B cell (primary cell): ENCODE data around the gene GORAB. TPM values are rescaled to one million over a fixed set of nuclear protein-coding genes. Genes with fewer than 3 reads are reported as not detected.

Source experiments
- ATAC-seq: fragments of 200-7000 bp; cut with Tn5 transposase; one replicate; pipeline ENCODE4 v1.10.0; 2021; ENCODE audit warnings: low read depth, mild to moderate bottlenecking, moderate number of reproducible peaks, moderate library complexity
- CTCF ChIA-PET: fragments of 350-600 bp; sonication (Branson Sonifier 250); formaldehyde crosslinking; loops from one replicate; lab custom pipeline; 2021; ENCODE audit warnings: antibody characterized with exemption, inconsistent platforms; lab: Charles Lee
- POLR2A ChIA-PET: fragments of 350-600 bp; sonication (Branson Sonifier 250); formaldehyde crosslinking; loops from one replicate; lab custom pipeline; 2021; ENCODE audit warnings: antibody characterized with exemption; lab: Charles Lee
- DNase-seq: peaks from one replicate; pipeline ENCODE4 v3.0.0; 2013
- H2AFZ ChIP-seq: 2 replicates; pipeline ENCODE4 v1.6.1; 2012; ENCODE audit warnings: mild to moderate bottlenecking, low read depth, low read length; ENCODE audit not compliant: insufficient read depth, poor library complexity, severe bottlenecking
- H3K27ac ChIP-seq, 2 donors: 1 replicate in 1 of 2; 2 replicates in 1 of 2; pipeline ENCODE4 v1.5.1; 2012 to 2013; ENCODE audit warnings: low read length in 2 of 2, mild to moderate bottlenecking in 2 of 2, moderate library complexity in 1 of 2
- H3K27me3 ChIP-seq, 4 experiments: fragments of 200-600 bp in 1 of 4; sonication (generic) in 1 of 4; replicated peaks in 1 of 4; 1 replicate in 2 of 4; 2 replicates in 2 of 4; pipeline versions ENCODE4 v1.6.1 to v1.7.0; 2013 to 2016; ENCODE audit warnings: low read length in 3 of 4, mild to moderate bottlenecking in 2 of 4, mixed read lengths in 1 of 4, moderate library complexity in 1 of 4; ENCODE audit not compliant: insufficient read depth in 4 of 4, control insufficient read depth in 3 of 4; ENCODE audit errors: control extremely low read depth in 1 of 4
- H3K36me3 ChIP-seq, 2 experiments: replicated peaks in 1 of 2; 1 replicate in 1 of 2; 2 replicates in 1 of 2; pipeline versions ENCODE4 v1.6.1 to v1.7.1; 2013; ENCODE audit warnings: low read length in 1 of 2; ENCODE audit not compliant: insufficient read depth in 2 of 2, control insufficient read depth in 1 of 2; ENCODE audit errors: control extremely low read depth in 1 of 2, extremely low read depth in 1 of 2
- H3K4me1 ChIP-seq, 2 donors: fragments of 200-600 bp in 1 of 2; sonication (generic) in 1 of 2; 1 replicate in 1 of 2; 2 replicates in 1 of 2; pipeline versions ENCODE4 v1.5.1 to v1.6.1; 2013 to 2017; ENCODE audit warnings: low read length in 2 of 2; ENCODE audit not compliant: control insufficient read depth in 2 of 2, insufficient read depth in 2 of 2
- H3K4me2 ChIP-seq: replicated peaks from 2 replicates; pipeline ENCODE3; 2012; ENCODE audit warnings: mild to moderate bottlenecking, low read depth, low read length; ENCODE audit not compliant: poor library complexity, severe bottlenecking
- H3K4me3 ChIP-seq, 5 experiments: fragments of 200-600 bp in 1 of 5; sonication (generic) in 1 of 5; 1 replicate in 3 of 5; 2 replicates in 2 of 5; pipeline versions ENCODE4 v1.5.1 to v1.7.0; 2011 to 2016; ENCODE audit warnings: low read length in 4 of 5, mild to moderate bottlenecking in 4 of 5, low read depth in 2 of 5, control low read depth in 1 of 5, moderate library complexity in 1 of 5; ENCODE audit not compliant: insufficient read depth in 1 of 5; ENCODE audit errors: control extremely low read depth in 1 of 5, extremely low read depth in 1 of 5
- H3K79me2 ChIP-seq: fragments of 200-600 bp; sonication (generic); one replicate; pipeline ENCODE4 v1.6.0; 2016; ENCODE audit warnings: low read length; ENCODE audit not compliant: control insufficient read depth, insufficient read depth
- H3K9ac ChIP-seq: fragments of 200-600 bp; sonication (generic); 2 replicates; pipeline ENCODE4 v1.6.1; 2017; ENCODE audit warnings: mild to moderate bottlenecking, low read length, moderate library complexity
- H3K9me3 ChIP-seq, 3 donors: one replicate each; pipeline versions ENCODE4 v1.6.1 to v1.7.1; 2013; ENCODE audit warnings: low read length in 2 of 3; ENCODE audit not compliant: control insufficient read depth in 2 of 3, insufficient read depth in 1 of 3; ENCODE audit errors: control extremely low read depth in 1 of 3
- H4K20me1 ChIP-seq: 2 replicates; pipeline ENCODE4 v1.6.0; 2012; ENCODE audit warnings: mild to moderate bottlenecking, low read length; ENCODE audit not compliant: insufficient read depth, control insufficient read depth, poor library complexity, severe bottlenecking
- H3K27ac Mint-ChIP-seq: one replicate; pipeline ENCODE4 v1.8.0; 2021; ENCODE audit warnings: mixed read lengths
- H3K27me3 Mint-ChIP-seq: one replicate; pipeline ENCODE4 v1.8.0; 2021; ENCODE audit warnings: mixed read lengths
- H3K4me1 Mint-ChIP-seq: one replicate; pipeline ENCODE4 v1.8.0; 2021; ENCODE audit warnings: mixed read lengths
- H3K4me3 Mint-ChIP-seq: one replicate; pipeline ENCODE4 v1.8.0; 2021; ENCODE audit warnings: mixed read lengths
- H3K9me3 Mint-ChIP-seq: one replicate; pipeline ENCODE4 v1.8.0; 2022; ENCODE audit warnings: mixed read lengths; ENCODE audit not compliant: insufficient read depth
- CTCF ChIP-seq: fragments of 200-600 bp; IDR thresholded peaks from one replicate; pipeline ENCODE4 v1.8.0; 2022; ENCODE audit warnings: antibody characterized with exemption, mild to moderate bottlenecking
- EZH2 ChIP-seq: IDR thresholded peaks from 2 replicates; pipeline ENCODE4 v1.6.1; 2012; ENCODE audit warnings: borderline replicate concordance, low read depth, mild to moderate bottlenecking, moderate library complexity, low read length; ENCODE audit not compliant: insufficient read depth, poor library complexity, severe bottlenecking
- WGBS: methylation state at CpG from one replicate; pipeline ENCODE4 v1.1.5; 2013; ENCODE audit warnings: missing lambda C conversion rate; ENCODE audit not compliant: insufficient coverage; 5-methylcytosine and 5-hydroxymethylcytosine counted together
- intact Hi-C: fragments of 100-400 bp; cut with micrococcal nuclease; formaldehyde crosslinking; loops from one replicate; pipeline ENCODE4 v1.10.0; 2022
- polyA plus RNA-seq: library from polyadenylated mRNA; depleted of rRNA; stranded (reverse); fragments of >200 nt; gene quantifications from 2 replicates; pipeline ENCODE4 v1.2.3, GENCODE V29; 2012
- total RNA-seq, 2 donors: library from RNA; stranded (reverse); fragments of 120-200 nt in 1 of 2; gene quantifications; 1 replicate in 1 of 2; 2 replicates in 1 of 2; pipeline versions ENCODE4 v1.2.3 to v1.2.4, GENCODE V29; 2013 to 2022

GORAB gene
- total and polyA plus RNA-seq, 2 donors (not counting 1 experiment from before 2014, with no cell fraction given) = 15.1 to 24.2 TPM

GRCh38 chr1:170583186-170583585 is 51.2 kb downstream of the GORAB start:
- no peak for TF ChIP-seq EZH2
- H3K9me3 ChIP-seq = no peaks in the 10 kb centered on the region
- no peaks in the 10 kb centered on the region for H3K4me1 ChIP-seq
- peaks cover 0 to 4% (median 2%) of the 10 kb centered on the region in 4 experiments for H3K27me3 ChIP-seq
- H3K27ac Mint-ChIP-seq = no peak overlapping the region
- POLR2A ChIA-PET = no interaction called here
- DNase-seq (no peak), ATAC-seq (no peak)
- H3K9me3 Mint-ChIP-seq = no peaks in the 10 kb centered on the region
- WGBS = 100% methylated on average over 1 of the region's 3 CpGs
- intact Hi-C loops = no loop called here
- H3K4me3 Mint-ChIP-seq = no peak overlapping the region
- H3K9ac ChIP-seq = no peak overlapping the region
- CTCF ChIA-PET = interaction anchor here (0.7 kb wide), 1 partner anchor 10 kb away, joined by 3 read pairs; no protein-coding TSS in a partner anchor
- H3K4me2 ChIP-seq = no peak overlapping the region
- no peak overlapping the region for H2AFZ ChIP-seq
- H3K4me1 Mint-ChIP-seq = no peaks in the 10 kb centered on the region
- H3K4me3 ChIP-seq = no peak overlapping the region
- peaks cover 14% of the 10 kb centered on the region for H3K27me3 Mint-ChIP-seq
- H3K79me2 ChIP-seq = no peaks in the 10 kb centered on the region
- H4K20me1 ChIP-seq = no peaks in the 10 kb centered on the region
- H3K27ac ChIP-seq = no peak overlapping the region
- H3K36me3 ChIP-seq = no peaks in the 10 kb centered on the region

- Mint-ChIP-seq H3K4me1 (no peaks in the 10 kb centered on the region), H3K27me3 (peaks cover 27% of the 10 kb centered on the region), H3K27ac (no peak overlapping the region), H3K9me3 (no peaks in the 10 kb centered on the region), H3K4me3 (no peak overlapping the region)
- intact Hi-C loops = no loop called here
- H3K4me2 ChIP-seq = no peak overlapping the region
- no peak overlapping the region for H3K4me3 ChIP-seq
- no peak overlapping the region for H2AFZ ChIP-seq
- H3K27ac ChIP-seq = no peak overlapping the region
- no peak for ATAC-seq
- no peaks in the 10 kb centered on the region for H4K20me1 ChIP-seq
- 69% methylated on average over 3 of the region's 11 CpGs for WGBS
- peaks cover 0 to 4% (median 1%) of the 10 kb centered on the region in 4 experiments for H3K27me3 ChIP-seq
- H3K36me3 ChIP-seq = no peaks in the 10 kb centered on the region
- no peak for TF ChIP-seq EZH2
- TF ChIP-seq CTCF = no peak
- H3K79me2 ChIP-seq = no peaks in the 10 kb centered on the region
- H3K9ac ChIP-seq = no peak overlapping the region
- H3K9me3 ChIP-seq = no peaks in the 10 kb centered on the region
- no peak for DNase-seq
- no peaks in the 10 kb centered on the region for H3K4me1 ChIP-seq
- CTCF ChIA-PET = no interaction called here
- POLR2A ChIA-PET = no interaction called here
Measured at GRCh38 chr1:170586321-170587252, 54.6 kb downstream of the GORAB start.
